Hematopoietic multipotent progenitor cell (in vitro differentiated cells): ENCODE measurements around the gene FAM210B. TPM values are rescaled to one million over a fixed set of nuclear protein-coding genes. Genes with fewer than 3 reads are reported as not detected.
"Not testable (repeated sequence)": the region's sequence is repeated elsewhere in the genome, so short reads cannot be mapped to it uniquely, and the experiment has no call there.

Experiments
- DNase-seq, 3 donors: peaks; one replicate each; pipeline ENCODE4 v3.0.0-alpha.2; 2011 to 2015; ENCODE audit warnings: low read depth in 2 of 3, low spot score in 2 of 3
- total RNA-seq: library from RNA; depleted of rRNA; stranded (reverse); fragments of >200 nt; gene quantifications from one replicate; pipeline ENCODE4 v1.2.3, GENCODE V29; 2012

The FAM210B gene, protein sequence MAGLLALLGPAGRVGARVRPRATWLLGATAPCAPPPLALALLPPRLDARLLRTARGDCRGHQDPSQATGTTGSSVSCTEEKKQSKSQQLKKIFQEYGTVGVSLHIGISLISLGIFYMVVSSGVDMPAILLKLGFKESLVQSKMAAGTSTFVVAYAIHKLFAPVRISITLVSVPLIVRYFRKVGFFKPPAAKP
- 27.5 TPM for total RNA-seq

DNA sequence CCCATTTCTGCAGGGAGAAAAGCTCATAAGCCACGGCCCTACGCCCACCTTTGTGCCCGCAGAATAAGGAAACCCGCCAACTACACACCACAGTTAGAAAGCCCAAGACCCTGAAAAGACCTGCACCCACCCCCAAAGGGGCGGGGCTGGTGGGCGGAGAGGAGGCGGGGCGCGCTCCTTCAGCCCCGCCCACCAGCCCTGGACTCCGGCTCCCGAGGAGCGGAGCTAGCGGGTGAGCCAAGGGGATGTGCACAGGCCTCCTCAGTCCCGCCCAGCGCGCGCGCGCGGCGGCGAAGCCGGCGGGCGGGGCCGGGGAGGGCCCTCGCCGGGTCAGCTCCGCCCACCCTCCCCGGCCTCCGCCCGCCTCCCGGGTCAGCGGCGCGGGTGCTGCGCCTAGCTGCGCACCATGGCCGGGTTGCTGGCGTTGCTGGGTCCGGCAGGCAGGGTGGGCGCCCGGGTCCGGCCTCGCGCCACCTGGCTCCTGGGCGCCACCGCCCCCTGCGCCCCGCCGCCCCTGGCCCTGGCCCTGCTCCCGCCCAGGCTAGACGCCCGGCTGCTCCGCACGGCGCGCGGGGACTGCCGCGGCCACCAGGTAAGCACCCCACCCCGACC is at the start of gene FAM210B:
FAM210B (plus strand) TSS at position 375 of the 612 bp plus-strand sequence; CDS start at position 407, 32 bp downstream.
- DNase-seq, result peak; percentile 74 to 87 (median 85)

DNA sequence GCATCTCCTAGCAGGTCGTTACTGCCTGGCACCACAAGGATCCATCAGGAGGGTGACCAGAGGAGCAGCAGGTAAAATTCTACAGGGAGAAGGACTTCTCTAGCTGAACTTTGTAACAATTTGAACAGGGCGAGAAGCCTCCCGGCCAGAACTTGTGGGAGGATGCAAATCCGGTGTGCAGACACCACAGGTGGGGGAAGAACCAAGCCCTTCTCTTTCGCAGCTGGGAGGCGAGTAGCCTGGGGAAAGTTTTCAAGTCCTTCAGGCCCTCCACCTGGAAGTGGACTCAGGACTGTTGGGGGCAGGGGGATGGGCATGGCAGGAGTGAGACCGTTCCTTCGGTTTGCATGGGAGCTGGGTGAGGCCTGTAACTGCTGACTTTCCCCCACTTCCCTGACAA is 42.7 kb upstream of the FAM210B start:
- DNase-seq, result no peak

DNA sequence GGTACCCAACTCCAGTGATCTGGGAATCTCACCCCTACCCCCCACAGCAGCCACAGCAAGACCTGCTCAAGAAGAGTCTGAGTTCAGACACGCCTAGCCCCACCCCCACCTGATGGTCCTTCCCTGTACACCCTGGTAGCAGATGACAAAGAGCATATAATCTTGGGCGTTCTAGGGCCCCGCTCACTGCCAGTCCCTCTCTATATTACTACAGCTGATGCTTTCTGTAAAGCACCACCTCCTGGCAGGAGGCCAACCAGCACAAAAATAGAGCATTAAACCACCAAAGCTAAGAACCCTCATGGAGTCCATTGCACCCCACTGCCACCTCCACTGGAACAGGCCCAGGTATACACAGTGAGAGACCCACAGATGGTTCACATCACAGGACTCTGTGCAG is 42.3 kb upstream of the FAM210B start:
- DNase-seq, result no peak

DNA sequence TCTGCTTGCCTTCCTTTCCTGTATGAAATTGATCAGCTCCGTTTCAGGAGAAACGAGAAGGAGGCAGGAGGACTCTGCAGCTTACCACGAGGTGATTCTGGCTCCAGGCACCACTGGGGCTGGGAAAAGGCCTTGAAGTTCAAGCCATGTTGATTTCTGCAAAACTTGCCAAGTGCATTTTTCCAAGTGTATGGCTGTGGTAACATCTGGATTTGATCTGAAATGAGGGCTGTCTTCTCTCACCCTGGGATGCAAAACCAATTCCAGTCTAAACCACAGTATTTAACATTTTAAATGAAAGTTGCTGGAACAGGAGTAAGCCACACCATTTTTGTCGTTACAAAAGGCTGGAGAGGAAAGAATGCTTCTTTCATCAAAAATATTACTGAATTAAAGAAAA is 36.1 kb upstream of the FAM210B start:
- DNase-seq, result no peak

DNA sequence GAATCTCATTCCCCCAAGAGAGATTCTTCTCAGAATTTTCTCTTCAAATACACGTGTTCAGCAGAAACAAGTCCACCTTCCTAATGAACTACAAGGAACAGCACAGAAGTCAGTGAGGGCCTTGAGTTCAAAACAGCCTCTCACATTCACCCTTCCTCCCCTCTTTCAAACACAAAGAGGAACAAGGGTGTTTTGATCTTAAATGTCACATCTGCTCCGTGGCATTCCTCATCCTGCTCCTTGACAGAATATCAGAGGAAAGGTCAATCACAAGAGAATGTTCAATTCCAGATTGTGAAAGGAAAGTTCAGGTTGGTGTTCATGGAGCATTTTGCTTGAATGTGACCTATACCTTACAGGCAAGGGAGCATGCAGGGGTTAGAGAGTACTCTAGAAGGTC is 35.6 kb upstream of the FAM210B start:
- DNase-seq, result no peak

DNA sequence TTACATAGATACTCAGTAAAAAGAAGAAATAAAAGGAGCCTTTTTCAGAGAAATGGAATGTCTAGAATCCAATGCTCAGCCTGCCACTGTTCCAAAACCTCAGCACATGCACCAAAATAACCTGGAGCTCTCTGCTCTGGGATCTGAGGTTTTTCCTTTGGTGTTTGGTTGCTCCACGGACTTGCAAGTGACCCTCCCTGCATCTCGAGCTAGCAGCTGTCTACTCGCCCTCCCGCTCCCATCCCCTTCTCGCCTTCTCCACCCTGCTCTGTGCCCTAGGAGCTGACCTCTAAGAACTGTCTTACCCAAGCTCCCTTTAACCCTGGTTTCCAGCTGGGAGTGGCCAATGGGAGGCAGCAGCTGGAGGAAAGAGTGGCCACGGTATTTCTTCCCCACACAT is 35.1 kb upstream of the FAM210B start:
- DNase-seq, result no peak

DNA sequence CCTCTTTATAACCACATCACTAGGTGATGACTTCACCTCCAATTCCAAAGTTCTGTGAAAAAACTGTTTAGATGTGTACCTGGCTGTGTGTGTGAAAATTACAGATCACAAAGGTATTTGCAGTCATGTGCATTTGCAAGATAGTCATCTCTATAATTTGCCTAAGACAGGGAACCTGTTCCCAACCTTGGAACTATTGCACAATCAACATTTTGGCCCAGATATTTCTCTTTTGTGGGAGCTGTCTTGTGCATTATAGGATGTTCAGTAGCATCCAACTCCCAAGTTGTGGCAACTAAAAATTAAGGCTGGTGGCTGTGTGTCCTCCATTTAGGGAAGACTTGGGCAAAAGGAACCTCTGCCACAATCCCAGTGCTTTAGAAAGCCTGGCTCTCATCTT is 34.0 kb upstream of the FAM210B start:
- DNase-seq, result no peak

DNA sequence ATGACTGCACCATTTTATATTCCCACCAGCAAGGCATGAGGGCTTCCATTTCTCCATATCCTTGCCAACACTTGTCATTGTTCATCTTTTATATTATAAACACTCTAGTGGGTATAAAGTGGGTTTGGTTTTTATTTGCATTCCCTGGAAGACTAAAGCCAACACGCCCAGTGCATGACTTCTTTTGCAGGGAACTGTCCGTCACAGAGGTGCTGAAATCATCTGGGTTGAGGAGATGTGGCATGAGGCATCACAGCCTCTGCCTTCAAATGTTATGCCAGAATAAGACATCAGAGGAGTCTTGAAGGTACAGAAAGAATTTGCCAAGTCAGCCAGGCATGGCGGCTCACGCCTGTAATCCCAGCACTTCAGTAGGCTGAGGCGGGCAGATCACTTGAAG is 29.9 kb upstream of the FAM210B start:
- DNase-seq, result peak in 2 of 3 donors; percentile 6 to 41

DNA sequence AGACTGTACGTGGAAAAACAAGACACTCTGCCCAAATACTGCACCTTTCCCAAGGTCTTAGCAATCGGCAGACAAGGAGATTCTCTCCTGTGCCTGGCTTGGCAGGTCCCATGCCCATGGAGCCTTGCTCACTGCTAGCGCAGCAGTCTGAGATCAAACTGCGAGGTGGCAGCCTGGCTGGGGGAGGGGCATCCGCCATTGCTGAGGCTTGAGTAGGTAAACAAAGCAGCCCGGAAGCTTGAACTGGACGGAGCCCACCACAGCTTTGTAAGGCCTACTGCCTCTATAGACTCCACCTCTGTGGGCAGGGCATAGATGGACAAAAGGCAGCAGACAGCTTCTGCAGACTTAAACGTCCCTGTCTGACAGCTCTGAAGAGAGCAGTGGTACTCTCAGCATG is 22.1 kb upstream of the FAM210B start:
- DNase-seq, result not testable (repeated sequence)

DNA sequence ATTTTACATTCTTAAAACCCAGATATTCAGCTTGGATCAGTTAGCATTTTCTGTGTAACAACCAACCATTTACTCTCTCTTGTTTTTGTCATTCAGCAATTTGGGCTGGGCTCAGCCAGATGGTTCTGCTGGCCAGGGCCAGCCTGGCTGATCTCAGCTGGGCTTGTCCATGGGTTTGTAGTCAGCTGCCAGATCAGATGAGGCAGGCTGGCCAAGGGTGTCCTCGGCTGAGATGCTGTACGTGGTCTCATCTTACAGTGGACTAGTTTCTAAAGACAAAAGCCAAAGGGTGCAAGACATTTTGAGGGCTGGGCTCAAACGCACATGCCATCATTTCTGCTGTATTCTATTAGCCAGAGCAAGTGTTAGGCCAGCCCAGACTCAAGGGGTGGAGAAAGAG is 16.0 kb upstream of the FAM210B start:
- DNase-seq, result no peak

DNA sequence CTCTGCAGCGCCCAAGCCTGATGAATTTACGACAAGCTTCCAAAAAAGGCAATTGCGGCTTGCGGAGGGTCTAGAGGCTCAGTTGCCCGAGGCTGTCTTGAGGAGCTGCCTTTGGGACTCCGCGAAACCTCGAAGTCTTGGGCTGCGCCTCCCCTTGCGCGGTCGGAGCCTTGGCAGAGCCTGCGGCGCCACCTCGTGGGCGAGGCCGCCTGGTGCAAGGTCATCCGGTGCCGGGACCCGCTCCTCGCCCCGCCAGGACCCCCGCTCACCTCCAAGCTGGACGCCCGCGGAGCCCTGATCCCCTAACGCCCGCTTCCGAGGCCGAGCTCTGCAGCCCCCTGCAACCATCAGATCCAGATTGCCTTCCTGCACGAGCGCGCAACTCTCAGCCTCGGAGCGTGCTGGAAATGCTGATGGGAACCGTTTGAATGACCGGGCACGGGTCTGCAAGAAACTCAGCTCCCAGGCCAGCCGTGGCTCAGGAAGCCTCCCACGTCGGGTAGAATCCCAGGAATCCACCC is 14.9 kb upstream of the FAM210B start:
- DNase-seq, result peak in 2 of 3 donors; percentile 50 to 63

DNA sequence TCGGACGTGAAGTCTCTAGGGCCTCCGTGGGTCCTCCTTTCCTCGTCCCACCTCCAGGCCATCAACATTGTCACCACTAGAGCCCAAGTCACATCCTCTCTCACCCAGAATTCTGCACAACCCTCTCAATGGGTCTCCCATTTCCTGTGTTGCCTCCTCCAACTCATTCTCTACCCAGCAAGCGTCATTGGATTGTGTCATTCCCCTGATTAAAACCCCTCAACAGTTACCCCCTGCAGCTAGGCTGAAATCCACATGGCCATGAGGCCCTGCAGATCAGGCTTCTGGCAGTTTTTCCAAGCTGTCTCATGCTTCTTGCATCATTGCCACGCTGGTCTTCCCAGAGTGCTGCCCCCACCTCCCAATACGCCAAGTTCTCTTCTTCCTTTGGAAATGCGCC is 12.9 kb upstream of the FAM210B start:
- DNase-seq, result no peak

DNA sequence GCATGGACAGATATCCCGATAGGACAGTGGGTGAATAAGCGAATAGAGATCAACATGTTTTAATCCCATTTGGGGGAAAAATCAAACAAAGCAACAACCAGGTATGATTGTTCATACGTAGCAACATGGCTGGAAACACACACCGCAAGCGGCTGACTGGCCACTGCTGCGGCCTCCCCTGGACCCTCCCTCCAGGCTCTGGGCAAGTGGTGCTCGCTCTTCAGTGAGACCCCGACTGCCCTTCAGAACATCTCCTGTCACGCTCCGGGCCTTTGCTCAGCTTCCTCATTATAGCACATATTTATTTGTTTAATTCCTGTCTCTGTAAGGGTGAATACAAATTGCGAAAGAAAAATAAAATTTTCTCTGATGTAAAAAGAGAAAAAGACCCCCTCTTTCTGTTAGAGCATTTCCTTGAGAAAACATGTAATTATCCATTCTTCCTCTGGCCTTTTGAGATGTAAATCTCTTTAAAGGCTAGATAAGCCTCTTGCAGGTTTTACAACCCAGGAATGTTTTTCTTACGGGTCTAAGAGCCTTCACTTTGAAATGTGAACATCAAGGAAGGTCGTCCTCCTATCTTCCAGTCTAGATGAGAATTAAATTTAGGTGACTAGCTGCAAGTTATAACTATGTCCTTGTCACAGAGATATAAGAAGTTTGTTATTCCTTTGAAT is 11.0 kb upstream of the FAM210B start:
- no peak for DNase-seq

DNA sequence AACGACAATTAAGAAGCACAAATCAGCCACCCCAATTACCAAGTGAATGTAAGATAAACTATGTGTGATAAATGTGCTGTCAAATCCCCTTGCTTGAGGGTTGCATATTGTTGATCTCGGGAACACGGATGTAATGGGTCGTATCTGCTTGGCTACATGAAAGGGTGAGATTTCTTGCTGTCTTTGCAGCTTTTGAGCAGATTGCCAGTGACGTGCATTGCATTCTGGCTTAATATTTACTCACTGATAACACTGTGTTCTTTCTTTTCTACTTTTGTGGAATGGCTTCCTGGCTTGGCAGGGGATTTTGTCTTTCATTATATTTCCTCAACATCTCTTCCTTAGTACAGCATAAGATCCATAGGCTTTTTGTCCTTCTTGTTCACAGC is 10.5 kb upstream of the FAM210B start:
- DNase-seq, result no peak

DNA sequence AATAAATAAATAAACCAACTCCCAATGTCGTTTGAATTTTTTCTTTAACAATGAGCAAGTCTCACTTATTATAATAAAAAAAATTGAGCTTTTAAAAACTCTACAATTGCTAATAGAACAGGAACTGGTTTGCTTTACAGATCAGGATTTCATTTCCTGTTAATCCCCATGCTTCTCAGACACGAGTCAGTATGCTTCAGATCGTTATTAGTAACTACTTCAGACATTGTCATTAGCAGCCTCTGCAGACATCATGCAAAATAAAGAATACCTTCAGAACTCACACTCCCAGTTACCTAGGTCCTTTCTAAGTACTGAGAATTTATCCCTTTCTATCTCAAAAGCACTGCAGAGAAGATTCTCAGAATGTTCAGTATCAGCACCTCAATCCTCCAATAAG is 10.0 kb upstream of the FAM210B start:
- no peak for DNase-seq

DNA sequence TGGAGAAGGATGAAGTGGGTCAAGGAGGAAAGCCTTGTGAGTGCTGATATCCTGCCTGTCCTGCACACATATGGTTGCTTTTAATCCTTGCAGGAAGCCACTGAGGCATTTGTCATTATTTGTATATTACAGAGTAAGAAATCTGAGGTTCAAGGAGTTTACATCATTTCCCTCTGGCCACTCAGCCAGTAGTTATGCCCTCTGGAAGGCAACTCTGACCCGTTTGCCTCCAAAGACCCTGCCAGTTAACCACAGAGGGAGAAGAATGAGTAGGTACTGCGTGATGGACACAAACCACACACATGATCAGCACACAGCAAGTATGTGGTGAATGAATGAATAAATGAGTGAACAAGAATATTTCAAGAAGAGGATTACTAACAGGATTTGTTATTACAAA is 7.9 kb upstream of the FAM210B start:
- DNase-seq, result no peak

DNA sequence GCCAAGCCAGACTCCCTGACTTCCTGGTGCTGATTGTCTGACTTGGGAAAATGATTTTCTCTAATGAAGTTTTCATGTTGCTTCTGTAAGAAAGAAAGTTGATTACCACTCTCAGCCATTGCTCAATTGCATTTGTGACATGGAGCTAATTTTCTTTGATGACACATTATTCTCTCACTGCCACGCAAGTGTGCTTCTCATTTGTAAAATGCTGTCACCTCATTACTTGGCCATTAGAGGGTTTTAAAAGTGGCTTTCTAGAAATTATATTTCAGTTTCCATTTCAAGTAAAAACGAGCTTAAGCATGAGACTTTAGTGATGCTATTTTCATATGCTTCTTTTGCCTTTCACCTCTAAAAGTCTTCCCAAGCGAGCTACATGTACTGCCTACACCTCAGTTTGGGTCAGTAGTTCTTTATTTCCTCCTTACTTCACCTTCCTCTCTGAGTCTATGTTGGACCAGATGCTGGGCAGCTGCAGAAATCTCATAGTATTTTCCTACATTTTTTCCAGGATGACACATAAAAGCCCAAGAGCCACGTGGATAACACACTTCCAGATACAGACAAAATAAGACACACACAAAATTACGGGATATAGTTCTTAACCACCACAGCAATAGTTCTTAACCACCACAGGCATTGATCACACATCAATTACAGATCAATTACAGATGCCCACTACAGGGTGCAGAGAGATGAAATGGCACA is 6.3 kb upstream of the FAM210B start:
- no peak for DNase-seq

DNA sequence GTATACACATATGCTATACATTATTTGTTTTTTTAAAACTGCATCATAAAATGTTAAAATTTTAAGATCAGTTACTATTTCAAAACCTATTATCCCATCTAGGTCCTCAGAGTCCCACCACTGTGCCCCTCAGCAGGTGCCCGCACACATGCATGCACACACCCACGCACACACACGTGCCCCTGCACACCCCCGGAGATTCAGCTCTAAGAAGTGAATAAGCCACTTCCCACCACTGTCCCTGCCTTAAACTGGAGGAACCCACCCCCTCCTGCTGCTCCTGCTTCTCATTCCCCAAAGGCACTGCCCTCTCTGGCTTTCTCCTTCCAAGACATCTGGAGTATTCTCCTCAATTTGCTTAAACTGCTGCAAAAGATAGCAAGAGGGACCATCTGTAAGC is 5.4 kb upstream of the FAM210B start:
- DNase-seq, result peak in 1 of 3 donors; percentile 11

DNA sequence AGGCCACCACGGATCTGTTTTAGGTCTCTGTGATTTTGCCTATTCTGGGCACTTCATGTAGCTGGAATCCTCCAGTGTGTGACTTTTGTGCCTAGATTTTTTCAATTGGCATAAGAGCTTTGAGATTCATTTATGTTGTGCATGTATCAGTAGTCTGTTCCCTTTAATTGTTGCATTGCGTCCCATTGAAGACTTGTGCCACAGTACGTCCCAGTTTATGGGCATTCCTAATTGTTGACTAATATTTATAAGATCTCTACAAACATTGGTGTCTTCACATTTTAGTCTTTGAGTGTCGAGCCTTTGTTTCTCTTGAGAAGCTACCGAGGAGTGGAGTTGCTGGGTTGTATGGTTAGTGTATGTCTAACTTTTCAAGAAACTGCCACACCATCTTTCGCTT is 704 bp upstream of the FAM210B start:
- DNase-seq, result no peak

DNA sequence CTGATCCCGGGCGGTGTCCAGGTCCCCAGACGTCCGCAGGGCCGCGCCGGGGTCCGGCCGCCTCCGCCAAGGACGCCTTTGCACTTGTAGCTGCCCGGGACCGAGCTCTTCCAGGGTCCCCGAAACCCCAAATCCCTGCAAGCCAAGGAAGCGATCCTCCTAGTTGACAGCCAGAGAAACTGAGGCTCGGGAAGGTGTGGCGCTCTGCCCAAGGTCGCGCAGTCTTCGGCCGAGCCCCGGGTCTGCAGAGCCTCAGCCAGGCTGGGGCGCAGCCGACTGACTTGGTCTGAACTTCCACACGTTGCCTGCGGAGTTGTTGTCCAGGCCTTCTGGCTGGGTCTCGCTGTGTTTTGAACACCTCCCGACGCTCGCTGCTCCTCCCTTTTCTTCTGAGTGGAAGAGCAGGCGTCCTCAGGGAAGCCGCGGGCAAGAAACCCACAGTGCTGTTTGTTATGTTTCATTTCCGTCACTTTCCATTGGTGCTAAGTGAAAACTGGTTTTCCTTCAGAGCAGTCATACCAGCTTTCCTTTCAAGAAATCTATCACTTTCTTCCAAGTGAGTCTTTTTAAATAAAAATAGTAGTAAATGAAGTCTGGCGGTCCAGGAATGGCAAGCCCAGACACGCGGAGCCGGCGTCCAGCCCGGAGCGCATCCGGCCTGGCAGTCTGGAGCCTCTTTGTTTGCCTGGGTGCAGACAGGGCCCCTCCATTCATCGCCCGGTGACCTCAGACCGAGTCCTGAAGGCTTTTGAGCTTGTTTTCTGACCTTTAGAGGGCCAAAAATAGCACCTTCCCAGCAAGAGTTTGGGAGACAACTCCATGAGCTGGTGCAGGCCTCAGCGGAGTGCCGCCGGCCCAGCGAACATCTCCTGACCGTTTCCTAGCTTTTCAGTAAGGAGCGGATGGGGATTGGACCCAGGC is 698 bp downstream of the FAM210B start:
- peak in 1 of 3 donors; percentile 26 for DNase-seq
